GM19328 (cell line): ENCODE measurements around the gene KIF6.

Experiments used
- ATAC-seq: cut with Tn5 transposase; IDR thresholded peaks from one replicate; pipeline ENCODE4 v1.9.1; 2021; ENCODE audit warnings: mild to moderate bottlenecking, moderate library complexity; ENCODE audit not compliant: unreplicated experiment

KIF6 gene

DNA sequence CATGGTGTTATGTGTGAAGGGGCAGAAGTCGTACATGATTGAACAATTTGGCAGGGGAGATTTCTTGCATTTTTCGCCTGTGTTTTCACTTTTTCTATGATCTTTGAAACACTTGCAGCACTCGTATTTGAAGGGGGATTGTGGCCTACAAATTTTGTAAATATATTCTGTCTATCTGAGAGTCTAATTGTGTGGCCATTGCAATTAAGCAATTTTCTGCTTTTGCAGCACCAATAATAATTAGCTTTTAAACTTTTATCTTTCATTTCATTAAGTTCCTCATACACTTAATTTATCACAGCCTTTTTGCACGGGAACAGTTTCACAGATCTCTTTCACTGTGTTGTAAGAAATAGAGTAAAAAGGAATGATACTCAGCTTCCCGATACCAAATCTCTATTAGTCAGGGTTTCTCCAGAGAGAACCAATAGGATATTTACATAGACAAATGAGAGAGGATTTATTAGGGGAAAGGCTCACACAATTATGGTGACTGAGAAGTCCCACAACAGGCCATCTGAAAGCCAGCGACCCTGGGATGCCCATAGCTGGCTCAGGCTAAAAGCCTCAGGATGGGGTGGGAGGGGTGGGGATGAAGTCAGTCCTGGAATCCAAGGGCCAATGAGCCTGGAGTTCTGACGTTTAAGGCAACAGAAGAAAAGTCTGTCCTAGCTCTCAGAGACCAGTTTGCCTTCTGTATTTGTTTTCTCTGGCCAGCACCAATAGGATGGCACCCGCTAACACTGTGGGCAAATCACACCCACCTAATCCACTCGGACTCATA is 58.3 kb downstream of the KIF6 start:
- no peak for ATAC-seq

DNA sequence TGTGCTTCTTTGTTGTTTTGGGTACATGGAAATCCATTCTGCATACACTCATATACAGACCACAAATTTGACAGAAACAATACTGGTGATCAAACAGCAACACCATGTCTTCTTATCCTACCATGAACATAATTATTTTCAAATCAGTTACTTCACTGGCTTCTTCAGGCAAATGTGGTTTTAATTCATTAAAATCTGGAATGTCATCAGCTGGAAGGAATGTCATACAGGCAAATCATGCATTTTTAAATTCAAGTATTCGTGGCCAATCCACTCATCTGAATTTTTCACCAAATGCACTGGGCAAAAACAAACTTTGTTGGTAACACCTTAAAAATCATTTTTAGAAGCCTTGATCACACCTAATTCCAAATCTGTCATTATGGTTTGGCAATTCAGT is 59.3 kb downstream of the KIF6 start:
- ATAC-seq = no peak

DNA sequence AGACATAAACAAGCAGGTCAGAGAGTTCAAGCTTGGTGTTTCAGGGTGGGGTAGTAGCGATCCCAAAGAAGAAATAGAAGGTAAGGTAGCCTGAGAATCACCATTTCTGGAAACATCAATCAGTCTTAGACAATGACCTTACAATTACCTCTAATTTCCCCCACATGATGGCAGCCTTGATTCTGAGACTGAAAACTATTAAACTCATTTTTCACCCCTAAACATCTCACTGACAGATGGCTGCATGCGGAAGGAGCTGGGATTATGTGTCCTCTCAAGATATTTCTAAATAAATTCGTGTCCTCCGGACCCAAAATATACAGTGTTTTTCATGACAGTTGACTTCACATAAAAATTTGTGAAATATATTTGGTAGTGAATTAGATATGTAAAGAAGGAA is 61.0 kb downstream of the KIF6 start:
- ATAC-seq = no peak

DNA sequence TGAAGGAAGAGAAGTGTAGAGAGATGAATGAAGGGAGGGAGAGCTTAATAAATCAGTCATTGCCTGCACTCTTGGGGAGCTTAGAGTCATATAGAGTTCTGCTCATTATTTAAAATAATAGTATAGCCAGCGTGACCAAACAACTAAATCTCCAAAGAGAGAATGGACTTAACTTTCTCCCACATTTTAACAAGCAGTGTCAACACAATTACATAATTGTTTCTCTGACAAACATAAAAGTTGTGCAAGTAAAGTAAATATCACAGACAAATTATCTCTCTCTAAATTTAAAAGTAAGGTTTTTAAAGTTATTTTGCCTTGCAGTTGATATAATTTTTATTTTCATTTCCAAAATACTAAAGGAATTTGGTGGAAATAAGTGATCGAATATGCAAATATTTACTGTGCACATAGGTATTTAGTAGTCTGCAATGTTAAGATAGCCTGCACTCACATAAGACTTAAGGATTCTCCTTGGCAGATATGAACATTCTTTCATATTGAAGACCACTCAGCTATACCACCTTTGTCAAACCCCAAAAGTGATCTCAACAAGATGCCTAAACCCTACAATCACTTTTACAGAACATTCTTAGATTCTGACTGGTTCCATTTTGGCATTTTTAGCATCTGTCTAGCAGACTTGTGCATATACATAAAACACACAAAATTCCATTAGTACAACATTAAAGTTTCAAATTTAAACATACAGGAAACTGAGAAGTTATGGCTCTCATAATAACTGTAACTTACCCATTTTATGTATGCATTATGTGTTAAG is 67.7 kb downstream of the KIF6 start:
- ATAC-seq = no peak

DNA sequence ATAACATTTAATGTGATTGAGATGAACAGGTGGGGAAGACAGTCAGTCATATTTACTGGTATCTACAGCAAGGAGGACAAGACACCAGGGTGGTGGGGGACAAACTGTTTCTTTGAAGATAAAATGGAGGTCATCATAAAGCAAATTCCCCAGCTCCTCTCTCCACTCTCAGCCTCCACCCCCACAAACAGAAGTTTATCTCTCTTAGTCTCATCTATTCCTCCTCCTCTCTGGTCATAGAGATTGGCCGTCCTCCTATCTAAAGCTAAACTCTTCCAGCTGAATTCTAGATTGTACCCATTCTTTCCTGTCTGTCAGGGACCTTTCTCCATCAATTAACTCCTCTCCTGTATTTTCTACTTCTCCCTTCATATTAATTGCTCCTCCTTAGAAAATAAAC is 71.1 kb downstream of the KIF6 start:
- ATAC-seq = no peak

DNA sequence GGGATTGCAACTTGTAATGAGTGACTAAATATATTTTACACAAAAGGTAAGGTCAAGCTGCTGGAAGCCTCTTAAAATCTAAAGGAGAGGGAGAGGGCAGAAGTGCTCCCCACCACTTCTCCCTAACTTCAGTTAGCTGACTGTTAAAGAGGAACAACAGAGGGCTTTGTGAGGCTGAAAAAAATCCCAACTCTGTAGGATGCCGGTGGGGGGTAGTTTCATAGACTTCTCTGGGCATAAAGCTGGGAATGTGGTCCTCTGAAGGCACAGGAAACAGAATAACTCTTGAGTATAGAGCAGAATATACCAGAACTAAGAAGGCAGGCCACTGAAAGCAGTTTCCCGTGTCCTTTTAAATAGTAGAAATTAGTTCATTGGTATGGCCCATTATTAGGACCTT is 71.6 kb downstream of the KIF6 start:
- ATAC-seq = no peak

DNA sequence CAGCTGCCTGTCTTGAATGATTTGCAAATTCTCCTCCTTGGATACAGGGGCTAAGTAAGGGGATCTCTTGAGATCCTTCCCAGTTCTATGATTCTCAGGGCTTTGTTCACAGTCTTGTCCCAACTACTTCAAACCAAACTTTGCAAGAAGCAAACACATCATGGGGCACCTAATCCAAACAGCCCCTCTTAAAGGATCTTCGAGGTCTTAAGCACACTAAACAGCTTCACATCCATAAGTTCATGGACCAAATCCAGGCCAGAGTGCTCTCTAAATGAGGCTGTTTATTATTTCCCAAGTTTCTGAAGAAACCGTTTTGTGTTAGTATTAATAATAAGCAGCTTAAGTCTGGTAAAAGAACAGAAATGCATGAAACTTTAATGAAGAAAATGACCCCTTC is 75.2 kb downstream of the KIF6 start:
- ATAC-seq = no peak

DNA sequence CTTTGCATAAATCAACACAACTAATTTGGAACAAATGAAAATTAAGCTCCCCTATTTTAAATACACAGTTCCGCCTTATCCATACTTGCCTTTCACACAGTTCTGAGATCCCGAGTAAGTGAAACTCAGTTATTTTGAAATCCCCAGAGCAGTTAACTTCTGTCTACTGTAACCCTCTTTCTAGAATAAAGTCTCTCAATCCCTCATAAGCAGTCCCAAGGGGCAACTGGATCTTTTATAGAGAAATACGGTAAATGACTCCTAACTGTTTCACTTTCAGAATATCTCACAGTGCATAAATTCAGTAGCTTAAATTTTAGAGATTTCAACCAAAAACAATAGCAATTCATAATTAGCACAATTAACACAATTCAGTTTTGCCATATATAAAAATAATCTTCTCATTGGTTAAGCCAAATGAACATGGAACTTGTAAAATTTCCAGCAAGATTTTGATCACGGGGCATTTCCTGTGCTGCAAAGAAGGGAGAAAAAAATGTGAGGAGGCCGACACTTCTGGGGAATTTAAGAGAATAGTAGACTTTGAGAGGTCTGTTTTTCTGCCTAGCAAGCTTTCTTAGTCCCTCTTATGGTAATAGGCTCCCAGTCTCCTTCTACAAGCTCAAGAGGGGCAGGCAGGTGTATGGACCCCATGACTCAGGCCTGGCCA is 78.3 kb downstream of the KIF6 start:
- no peak for ATAC-seq

DNA sequence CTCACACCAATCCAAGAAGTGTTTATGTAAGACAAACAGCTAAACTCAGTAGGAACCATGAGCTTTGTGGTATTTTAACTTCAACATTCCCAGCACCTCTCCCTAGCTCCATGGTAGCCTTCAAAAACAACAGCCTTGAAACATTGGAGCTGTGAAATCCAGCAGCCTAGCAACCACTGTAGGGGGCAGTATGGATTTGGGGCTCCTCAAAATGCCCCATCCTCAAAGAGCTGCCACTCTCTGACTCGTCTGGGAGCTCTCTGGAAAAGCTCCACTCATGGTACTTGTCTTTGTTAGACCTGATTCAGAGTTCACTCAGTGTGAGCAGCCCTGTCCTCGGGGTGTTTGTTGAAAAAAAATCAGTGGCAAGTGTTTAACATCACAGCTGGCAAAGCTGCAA is 82.9 kb downstream of the KIF6 start:
- no peak for ATAC-seq

DNA sequence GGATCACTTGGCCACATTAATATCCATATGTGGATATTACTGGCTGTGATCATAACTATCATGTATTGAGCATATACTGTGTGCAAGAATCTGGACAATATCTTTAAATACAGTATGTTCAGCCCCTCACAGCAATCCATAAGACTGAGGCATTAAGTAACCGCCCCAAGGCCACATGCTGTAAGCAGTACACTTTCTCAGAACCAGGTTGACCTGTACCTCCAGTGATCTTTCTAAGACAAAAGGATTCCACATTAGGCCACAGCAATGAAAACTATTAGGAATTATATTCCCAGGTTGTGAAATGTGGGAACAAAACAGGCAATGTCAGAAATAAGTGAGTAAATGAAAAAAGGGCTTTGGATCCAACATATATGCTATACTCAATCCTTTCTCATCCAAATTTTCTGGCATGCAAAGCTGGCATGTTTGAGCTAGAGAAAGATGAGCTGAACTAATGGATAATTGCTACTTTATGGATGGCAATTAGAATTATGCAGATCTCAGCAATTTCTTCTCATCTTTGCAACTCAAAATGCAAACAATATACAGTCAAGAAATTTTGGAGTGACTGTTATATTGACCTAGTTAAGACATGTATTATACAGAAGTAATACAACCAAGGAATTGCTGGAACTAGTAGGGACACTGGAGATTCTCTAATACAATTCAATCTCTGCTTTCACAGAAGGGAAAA is 86.9 kb downstream of the KIF6 start:
- no peak for ATAC-seq

DNA sequence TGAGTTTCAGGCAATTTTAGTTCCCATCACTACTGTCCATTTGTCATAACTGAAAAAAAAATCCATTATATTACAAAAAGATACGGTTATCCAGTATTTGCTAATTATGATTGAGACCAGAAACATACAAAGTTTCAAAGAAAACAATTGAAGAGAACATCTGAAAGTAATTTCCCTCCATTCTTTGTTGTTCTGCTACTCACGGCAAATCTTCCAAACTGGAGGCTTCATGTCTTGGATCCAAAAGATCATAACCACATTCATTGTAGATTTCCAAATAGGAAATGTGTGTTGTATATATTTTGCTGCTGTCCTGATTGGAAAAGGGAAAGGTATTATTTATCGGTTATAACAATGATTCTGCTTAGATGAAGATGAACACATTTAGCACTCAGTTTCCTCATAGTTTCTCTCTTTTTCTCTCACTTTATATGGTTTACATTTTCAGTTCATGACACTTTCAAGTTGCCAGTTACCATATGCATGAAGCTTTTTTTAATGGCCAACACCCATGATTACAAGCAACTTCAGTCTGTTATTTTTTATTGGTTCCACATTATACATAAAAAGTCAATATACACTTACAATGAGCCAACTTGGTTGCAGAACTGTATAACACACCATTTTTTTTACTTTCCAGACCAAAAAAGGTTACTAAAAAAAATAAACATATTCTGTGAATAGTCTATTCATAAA is 90.4 kb downstream of the KIF6 start:
- ATAC-seq = no peak

DNA sequence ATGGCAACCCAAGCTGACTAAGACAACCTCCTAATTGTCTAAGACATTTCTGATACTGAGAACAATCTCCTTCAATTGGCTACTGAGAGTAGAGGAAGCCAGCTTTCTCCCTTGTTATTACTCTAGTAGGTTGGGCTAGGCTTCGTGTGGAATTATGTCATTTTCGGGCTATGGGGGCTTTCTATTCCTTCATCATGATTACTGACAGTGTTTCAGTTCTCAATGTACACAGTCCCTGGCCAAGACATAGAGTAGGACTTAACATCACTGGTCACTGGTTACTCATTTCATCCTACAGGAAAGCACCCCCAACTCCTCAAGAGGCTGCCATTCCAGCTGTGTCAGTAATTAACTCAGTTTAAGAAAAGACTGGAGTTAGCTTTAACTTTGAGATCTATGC is 100.0 kb downstream of the KIF6 start:
- ATAC-seq = no peak

DNA sequence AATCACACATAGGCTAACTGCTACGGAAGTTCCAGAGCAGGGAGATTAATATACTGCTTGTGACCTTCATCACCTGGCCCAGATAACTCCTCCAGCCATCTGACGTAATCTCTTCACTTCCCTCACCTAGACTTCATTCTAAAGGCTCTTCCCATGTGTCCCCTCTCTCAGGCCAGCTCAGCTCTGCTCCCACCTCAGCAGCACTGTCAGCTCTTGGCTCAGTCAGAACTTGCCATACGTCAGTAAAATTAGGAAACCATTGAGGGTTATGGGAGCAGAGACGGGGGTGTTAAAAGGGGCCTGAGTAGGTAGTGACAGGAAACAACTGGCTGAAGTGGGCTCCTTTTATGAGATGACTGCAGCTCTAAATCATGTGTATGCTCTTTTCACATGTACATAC is 101.5 kb downstream of the KIF6 start:
- no peak for ATAC-seq

DNA sequence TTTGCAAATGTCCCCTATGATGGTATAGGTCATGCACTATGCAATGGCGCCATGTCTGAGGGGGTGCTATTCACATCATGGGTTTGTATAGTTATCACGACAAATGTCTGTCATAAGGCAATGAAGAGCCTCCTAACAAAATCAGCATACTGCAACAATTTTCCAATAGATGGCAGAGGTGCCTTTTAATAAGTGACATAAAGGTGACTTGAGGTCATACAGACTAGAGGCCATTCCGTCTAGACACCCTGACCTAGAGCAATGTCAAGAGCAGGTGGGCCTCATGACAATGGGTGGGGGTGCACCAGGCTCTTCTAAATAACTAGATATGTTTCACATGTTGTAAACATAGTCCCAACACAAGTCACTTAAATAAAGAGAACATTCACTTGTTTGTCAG is 107.7 kb downstream of the KIF6 start:
- ATAC-seq = no peak

DNA sequence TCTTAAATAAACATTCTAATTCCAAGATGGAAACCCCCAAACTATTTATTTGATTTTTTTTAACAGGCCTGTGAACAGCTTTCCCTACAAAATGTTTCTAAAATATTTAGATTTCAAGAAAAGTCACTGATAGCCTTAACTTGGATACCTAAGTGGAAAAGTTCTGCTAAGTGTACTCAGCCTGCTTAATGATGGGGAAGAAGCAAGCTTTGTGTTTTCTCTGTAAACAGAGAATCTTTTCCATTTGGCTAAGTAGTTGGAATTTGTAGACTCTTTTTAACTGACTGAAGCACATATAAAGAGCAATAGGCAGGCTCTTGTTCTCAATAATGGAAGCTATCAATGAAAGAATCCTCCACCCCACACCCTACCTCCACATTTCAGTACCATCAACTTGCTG is 108.2 kb downstream of the KIF6 start:
- ATAC-seq = no peak

DNA sequence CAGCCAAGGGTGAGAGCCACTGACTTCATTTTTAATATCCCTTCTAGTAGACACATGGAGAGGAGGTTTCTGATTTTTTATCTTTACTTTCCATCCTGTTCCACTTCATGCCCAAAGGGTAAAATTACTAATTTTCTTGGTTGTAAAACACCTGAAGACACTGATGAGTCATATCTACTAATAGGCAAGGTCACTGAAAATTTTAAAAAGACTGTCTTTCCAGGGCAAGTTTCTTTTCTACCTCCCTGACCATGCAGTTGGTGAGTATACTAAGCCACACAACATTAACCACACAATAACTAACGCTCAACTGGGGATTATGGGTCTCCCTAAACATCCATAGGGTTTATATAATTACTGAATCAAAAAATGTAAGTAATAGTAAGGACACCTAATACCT is 109.6 kb downstream of the KIF6 start:
- ATAC-seq = no peak

DNA sequence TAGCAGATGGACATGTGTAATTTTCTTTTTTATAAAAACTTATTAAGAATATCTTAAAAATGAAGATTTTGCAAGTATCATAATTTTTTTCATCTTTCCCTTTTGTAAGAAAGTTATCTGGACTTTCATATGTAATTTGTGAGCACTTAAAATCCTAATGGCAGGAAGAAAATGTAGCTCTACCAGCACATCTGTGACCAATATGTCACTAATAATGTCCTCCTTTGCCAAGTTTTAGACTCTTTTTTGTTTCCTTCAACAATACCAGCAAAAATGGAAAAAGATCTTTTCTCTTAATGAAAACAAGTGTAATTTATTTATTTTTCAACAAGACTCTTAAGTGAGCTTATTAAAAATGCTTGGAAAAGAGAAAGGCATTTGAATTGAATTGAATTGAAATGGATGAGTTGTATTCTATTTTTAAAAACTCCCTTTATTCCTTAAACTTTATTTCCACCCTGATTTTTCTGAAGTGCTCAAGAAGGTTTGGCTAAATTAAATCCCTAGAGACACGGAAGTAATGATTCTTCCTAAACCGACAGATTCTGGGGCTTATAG is 110.7 kb downstream of the KIF6 start:
- no peak for ATAC-seq

DNA sequence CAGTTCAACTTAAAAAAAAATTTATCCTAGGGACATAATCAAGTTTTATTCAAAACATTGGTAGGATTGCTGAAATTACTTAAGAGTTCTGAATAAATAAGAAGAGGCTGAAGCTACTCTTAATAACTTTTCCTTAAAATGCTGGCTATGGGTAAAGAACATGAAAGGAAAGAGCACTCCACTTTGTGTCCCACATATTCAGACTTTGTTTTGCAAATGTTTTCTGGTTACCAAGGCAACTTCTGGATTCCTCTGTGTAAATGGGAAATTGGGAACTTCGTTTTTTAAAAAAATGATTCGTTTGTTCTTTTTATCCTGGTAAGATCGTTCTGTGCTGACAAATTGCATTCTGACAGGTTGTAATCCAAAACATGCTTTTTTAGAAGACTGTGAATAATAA is 115.0 kb downstream of the KIF6 start:
- ATAC-seq = no peak

DNA sequence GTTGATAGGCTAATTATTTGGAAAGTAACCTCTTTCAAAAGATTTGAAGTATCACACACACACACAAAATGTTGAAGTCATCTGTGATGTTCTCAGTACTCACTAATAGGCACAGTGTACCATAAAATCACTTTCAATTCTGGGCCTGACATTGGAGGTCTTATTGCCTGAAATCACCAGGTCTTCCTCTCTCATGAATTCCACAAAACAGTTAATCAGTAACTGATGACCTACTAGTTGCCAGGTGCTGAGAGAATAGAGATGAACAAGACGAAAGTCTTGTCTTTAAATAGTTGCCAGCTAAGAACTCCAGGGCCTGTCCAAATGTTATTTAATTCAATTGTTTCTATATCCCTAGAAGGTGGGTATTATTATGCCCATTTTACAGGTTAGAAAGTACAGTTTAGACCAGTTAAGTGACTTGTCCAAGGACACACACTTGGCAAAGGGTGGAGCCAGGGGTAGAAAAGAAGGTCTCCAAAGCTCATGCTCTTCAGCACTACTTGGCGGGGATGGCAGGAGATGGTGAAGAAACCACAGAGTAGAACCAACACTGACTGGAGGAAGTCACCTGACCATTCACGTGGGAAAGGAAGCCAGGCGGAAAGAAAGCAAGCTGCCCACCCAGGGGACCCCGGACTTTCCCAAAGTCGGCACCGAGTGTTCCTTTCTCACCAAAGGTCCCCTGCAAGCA is 116.4 kb downstream of the KIF6 start:
- ATAC-seq = no peak
